Measurements from ENCODE around the gene CT45A1. TPM values are rescaled to one million over a fixed set of nuclear protein-coding genes. Genes with fewer than 3 reads are reported as not detected.

Gene CT45A1, protein sequence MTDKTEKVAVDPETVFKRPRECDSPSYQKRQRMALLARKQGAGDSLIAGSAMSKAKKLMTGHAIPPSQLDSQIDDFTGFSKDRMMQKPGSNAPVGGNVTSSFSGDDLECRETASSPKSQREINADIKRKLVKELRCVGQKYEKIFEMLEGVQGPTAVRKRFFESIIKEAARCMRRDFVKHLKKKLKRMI
- not detected in 2 replicates for total RNA-seq

DNA sequence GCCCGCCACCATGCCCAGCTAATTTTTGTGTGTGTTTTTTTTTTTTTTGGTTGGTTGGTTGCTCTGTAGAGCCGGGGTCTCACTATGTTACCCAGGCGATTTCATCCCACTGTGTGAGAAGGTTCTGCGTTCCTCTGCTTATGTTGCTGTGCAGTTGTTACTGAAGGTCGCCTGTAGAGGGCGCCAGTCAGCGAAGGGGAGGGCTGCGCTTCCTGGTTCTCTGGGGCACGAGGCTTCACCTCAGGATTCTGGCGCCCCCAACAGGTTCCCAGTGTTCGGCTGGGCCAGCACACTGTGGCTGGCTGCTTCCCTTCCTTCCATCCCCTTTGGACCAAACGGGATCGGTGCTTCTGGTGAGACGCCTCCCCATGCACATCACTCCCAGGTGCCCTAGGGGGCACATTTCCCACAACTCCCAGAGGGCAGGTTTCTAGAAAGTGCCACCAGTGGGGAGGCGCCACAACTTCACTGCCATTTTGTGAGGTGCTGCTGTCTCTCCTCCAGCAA lies at the start of gene CT45A1:
Gene CT45A1, plus strand, starts transcription at position 457 of the 507 bp plus-strand sequence. CDS start 5,302 bp downstream, outside the sequence.

DNA sequence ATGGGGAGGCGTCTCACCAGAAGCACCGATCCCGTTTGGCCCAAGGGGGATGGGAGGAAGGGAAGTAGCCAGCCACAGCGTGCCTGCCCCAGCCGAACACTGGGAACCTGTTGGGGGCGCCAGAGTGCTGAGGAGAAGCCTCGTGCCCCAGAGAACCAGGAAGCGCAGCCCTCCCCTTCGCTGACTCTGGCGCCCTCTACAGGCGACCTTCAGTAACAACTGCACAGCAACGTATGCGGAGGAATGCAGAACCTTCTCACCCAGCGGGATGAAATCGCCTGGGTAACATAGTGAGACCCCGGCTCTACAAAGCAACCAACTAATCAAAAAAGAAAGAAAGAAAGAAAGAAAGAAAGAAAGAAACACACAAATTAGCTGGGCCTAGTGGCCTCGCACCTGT lies 54.7 kb downstream of the CT45A1 start, which contains the start of gene CT45A3:
Gene CT45A3, minus strand, starts transcription at position 101 of the 400 bp plus-strand sequence. CDS start 3,747 bp downstream, outside the sequence.

Other genes with a start within 250 kb of the CT45A1 start
- 2.1 and 3.2 TPM in 2 replicates for gene INTS6L, start 193.0 kb upstream of the CT45A1 start, total RNA-seq
- gene CT45A3, start 54.6 kb downstream of the CT45A1 start, total RNA-seq: not detected in 2 replicates
- gene CT45A5, start 71.9 kb downstream of the CT45A1 start, total RNA-seq: not detected in 2 replicates
- gene CT45A6, start 89.1 kb downstream of the CT45A1 start, total RNA-seq: not detected in 2 replicates
- gene CT45A2, start 106.4 kb downstream of the CT45A1 start, total RNA-seq: not detected in 2 replicates
- not detected in 2 replicates for gene CT45A7, start 123.6 kb downstream of the CT45A1 start, total RNA-seq
- gene CT45A8, start 140.9 kb downstream of the CT45A1 start, total RNA-seq: not detected in 2 replicates
- gene CT45A9, start 158.2 kb downstream of the CT45A1 start, total RNA-seq: not detected in 2 replicates
- not detected in 2 replicates for gene CT45A10, start 179.8 kb downstream of the CT45A1 start, total RNA-seq
- not detected in 2 replicates for gene SAGE1, start 180.1 kb downstream of the CT45A1 start, total RNA-seq